Measurements from ENCODE around the gene RAMACL.

The RAMACL gene

GRCh38 chr6:166556336-166556735 lies 30.1 kb downstream of the RAMACL start:
- no peak for TF ChIP-seq CTCF (IDR thresholded peaks at IDR 0.05; ENCODE audit: low read depth, low read length)
- no peak for DNase-seq

GRCh38 chr6:166555086-166555485 lies 31.4 kb downstream of the RAMACL start:
- Histone ChIP-seq H3K27me3 (ENCODE audit: insufficient read depth, low read depth, severe bottlenecking) (no peaks in the 10 kb centered on the region), H3K4me3 (ENCODE audit: low read depth, low read length) (no peak overlapping the region), H3K9me3 (ENCODE audit: severe bottlenecking) (no peaks in the 10 kb centered on the region), H3K36me3 (no peaks in the 10 kb centered on the region), H3K27ac (no peak overlapping the region)
- no peak for TF ChIP-seq CTCF (IDR thresholded peaks at IDR 0.05; ENCODE audit: low read depth, low read length)
- DNase-seq, result no peak

More at GRCh38 chr6:166556336-166556735, 30.1 kb downstream of the RAMACL start:
- Histone ChIP-seq H3K9me3 (ENCODE audit: severe bottlenecking) (no peaks in the 10 kb centered on the region), H3K4me3 (ENCODE audit: low read depth, low read length) (no peak overlapping the region), H3K27me3 (ENCODE audit: insufficient read depth, low read depth, severe bottlenecking) (no peaks in the 10 kb centered on the region), H3K36me3 (no peaks in the 10 kb centered on the region), H3K27ac (no peak overlapping the region)

- DNase-seq, result no peak
- Histone ChIP-seq H3K36me3 (no peaks in the 10 kb centered on the region), H3K4me3 (ENCODE audit: low read depth, low read length) (no peak overlapping the region), H3K9me3 (ENCODE audit: severe bottlenecking) (no peaks in the 10 kb centered on the region), H3K27me3 (ENCODE audit: insufficient read depth, low read depth, severe bottlenecking) (no peaks in the 10 kb centered on the region), H3K27ac (no peak overlapping the region)
- no peak for TF ChIP-seq CTCF (IDR thresholded peaks at IDR 0.05; ENCODE audit: low read depth, low read length)
Measured at GRCh38 chr6:166554316-166554715, 32.2 kb downstream of the RAMACL start.

GRCh38 chr6:166553563-166554271 lies 32.8 kb downstream of the RAMACL start:
- H3K9me3 ChIP-seq (ENCODE audit: severe bottlenecking), result no peaks in the 10 kb centered on the region
- no peaks in the 10 kb centered on the region for H3K36me3 ChIP-seq
- H3K27ac ChIP-seq, result no peak overlapping the region
- H3K27me3 ChIP-seq (ENCODE audit: insufficient read depth, low read depth, severe bottlenecking), result no peaks in the 10 kb centered on the region
- no peak overlapping the region for H3K4me3 ChIP-seq (ENCODE audit: low read depth, low read length)
- DNase-seq, result no peak
- TF ChIP-seq CTCF (IDR thresholded peaks at IDR 0.05; ENCODE audit: low read depth, low read length), result no peak

- TF ChIP-seq CTCF (IDR thresholded peaks at IDR 0.05; ENCODE audit: low read depth, low read length), result no peak
- Histone ChIP-seq H3K9me3 (ENCODE audit: severe bottlenecking) (no peaks in the 10 kb centered on the region), H3K36me3 (no peaks in the 10 kb centered on the region), H3K4me3 (ENCODE audit: low read depth, low read length) (no peak overlapping the region), H3K27ac (no peak overlapping the region), H3K27me3 (ENCODE audit: insufficient read depth, low read depth, severe bottlenecking) (no peaks in the 10 kb centered on the region)
- no peak for DNase-seq
Measured at GRCh38 chr6:166552600-166552999, 33.9 kb downstream of the RAMACL start.

Measured in WERI-Rb-1 (cell line).